B cell (primary cell): Measurements from ENCODE around the gene PAPLN. TPM values are rescaled to one million over a fixed set of nuclear protein-coding genes. Genes with fewer than 3 reads are reported as not detected.

Source experiments
- ATAC-seq: fragments of 200-7000 bp; cut with Tn5 transposase; one replicate; pipeline ENCODE4 v1.10.0; 2021; ENCODE audit warnings: low read depth, mild to moderate bottlenecking, moderate number of reproducible peaks, moderate library complexity
- CTCF ChIA-PET: fragments of 350-600 bp; sonication (Branson Sonifier 250); formaldehyde crosslinking; loops from one replicate; lab custom pipeline; 2021; ENCODE audit warnings: antibody characterized with exemption, inconsistent platforms; lab: Charles Lee
- POLR2A ChIA-PET: fragments of 350-600 bp; sonication (Branson Sonifier 250); formaldehyde crosslinking; loops from one replicate; lab custom pipeline; 2021; ENCODE audit warnings: antibody characterized with exemption; lab: Charles Lee
- DNase-seq: peaks from one replicate; pipeline ENCODE4 v3.0.0; 2013
- H2AFZ ChIP-seq: 2 replicates; pipeline ENCODE4 v1.6.1; 2012; ENCODE audit warnings: mild to moderate bottlenecking, low read depth, low read length; ENCODE audit not compliant: insufficient read depth, poor library complexity, severe bottlenecking
- H3K27ac ChIP-seq, 2 donors: 1 replicate in 1 of 2; 2 replicates in 1 of 2; pipeline ENCODE4 v1.5.1; 2012 to 2013; ENCODE audit warnings: low read length in 2 of 2, mild to moderate bottlenecking in 2 of 2, moderate library complexity in 1 of 2
- H3K27me3 ChIP-seq, 4 experiments: fragments of 200-600 bp in 1 of 4; sonication (generic) in 1 of 4; replicated peaks in 1 of 4; 1 replicate in 2 of 4; 2 replicates in 2 of 4; pipeline versions ENCODE4 v1.6.1 to v1.7.0; 2013 to 2016; ENCODE audit warnings: low read length in 3 of 4, mild to moderate bottlenecking in 2 of 4, mixed read lengths in 1 of 4, moderate library complexity in 1 of 4; ENCODE audit not compliant: insufficient read depth in 4 of 4, control insufficient read depth in 3 of 4; ENCODE audit errors: control extremely low read depth in 1 of 4
- H3K36me3 ChIP-seq, 2 experiments: replicated peaks in 1 of 2; 1 replicate in 1 of 2; 2 replicates in 1 of 2; pipeline versions ENCODE4 v1.6.1 to v1.7.1; 2013; ENCODE audit warnings: low read length in 1 of 2; ENCODE audit not compliant: insufficient read depth in 2 of 2, control insufficient read depth in 1 of 2; ENCODE audit errors: control extremely low read depth in 1 of 2, extremely low read depth in 1 of 2
- H3K4me1 ChIP-seq, 2 donors: fragments of 200-600 bp in 1 of 2; sonication (generic) in 1 of 2; 1 replicate in 1 of 2; 2 replicates in 1 of 2; pipeline versions ENCODE4 v1.5.1 to v1.6.1; 2013 to 2017; ENCODE audit warnings: low read length in 2 of 2; ENCODE audit not compliant: control insufficient read depth in 2 of 2, insufficient read depth in 2 of 2
- H3K4me2 ChIP-seq: replicated peaks from 2 replicates; pipeline ENCODE3; 2012; ENCODE audit warnings: mild to moderate bottlenecking, low read depth, low read length; ENCODE audit not compliant: poor library complexity, severe bottlenecking
- H3K4me3 ChIP-seq, 5 experiments: fragments of 200-600 bp in 1 of 5; sonication (generic) in 1 of 5; 1 replicate in 3 of 5; 2 replicates in 2 of 5; pipeline versions ENCODE4 v1.5.1 to v1.7.0; 2011 to 2016; ENCODE audit warnings: low read length in 4 of 5, mild to moderate bottlenecking in 4 of 5, low read depth in 2 of 5, control low read depth in 1 of 5, moderate library complexity in 1 of 5; ENCODE audit not compliant: insufficient read depth in 1 of 5; ENCODE audit errors: control extremely low read depth in 1 of 5, extremely low read depth in 1 of 5
- H3K79me2 ChIP-seq: fragments of 200-600 bp; sonication (generic); one replicate; pipeline ENCODE4 v1.6.0; 2016; ENCODE audit warnings: low read length; ENCODE audit not compliant: control insufficient read depth, insufficient read depth
- H3K9ac ChIP-seq: fragments of 200-600 bp; sonication (generic); 2 replicates; pipeline ENCODE4 v1.6.1; 2017; ENCODE audit warnings: mild to moderate bottlenecking, low read length, moderate library complexity
- H3K9me3 ChIP-seq, 3 donors: one replicate each; pipeline versions ENCODE4 v1.6.1 to v1.7.1; 2013; ENCODE audit warnings: low read length in 2 of 3; ENCODE audit not compliant: control insufficient read depth in 2 of 3, insufficient read depth in 1 of 3; ENCODE audit errors: control extremely low read depth in 1 of 3
- H4K20me1 ChIP-seq: 2 replicates; pipeline ENCODE4 v1.6.0; 2012; ENCODE audit warnings: mild to moderate bottlenecking, low read length; ENCODE audit not compliant: insufficient read depth, control insufficient read depth, poor library complexity, severe bottlenecking
- H3K27ac Mint-ChIP-seq: one replicate; pipeline ENCODE4 v1.8.0; 2021; ENCODE audit warnings: mixed read lengths
- H3K27me3 Mint-ChIP-seq: one replicate; pipeline ENCODE4 v1.8.0; 2021; ENCODE audit warnings: mixed read lengths
- H3K4me1 Mint-ChIP-seq: one replicate; pipeline ENCODE4 v1.8.0; 2021; ENCODE audit warnings: mixed read lengths
- H3K4me3 Mint-ChIP-seq: one replicate; pipeline ENCODE4 v1.8.0; 2021; ENCODE audit warnings: mixed read lengths
- H3K9me3 Mint-ChIP-seq: one replicate; pipeline ENCODE4 v1.8.0; 2022; ENCODE audit warnings: mixed read lengths; ENCODE audit not compliant: insufficient read depth
- CTCF ChIP-seq: fragments of 200-600 bp; IDR thresholded peaks from one replicate; pipeline ENCODE4 v1.8.0; 2022; ENCODE audit warnings: antibody characterized with exemption, mild to moderate bottlenecking
- EZH2 ChIP-seq: IDR thresholded peaks from 2 replicates; pipeline ENCODE4 v1.6.1; 2012; ENCODE audit warnings: borderline replicate concordance, low read depth, mild to moderate bottlenecking, moderate library complexity, low read length; ENCODE audit not compliant: insufficient read depth, poor library complexity, severe bottlenecking
- WGBS: methylation state at CpG from one replicate; pipeline ENCODE4 v1.1.5; 2013; ENCODE audit warnings: missing lambda C conversion rate; ENCODE audit not compliant: insufficient coverage; 5-methylcytosine and 5-hydroxymethylcytosine counted together
- intact Hi-C: fragments of 100-400 bp; cut with micrococcal nuclease; formaldehyde crosslinking; loops from one replicate; pipeline ENCODE4 v1.10.0; 2022
- polyA plus RNA-seq: library from polyadenylated mRNA; depleted of rRNA; stranded (reverse); fragments of >200 nt; gene quantifications from 2 replicates; pipeline ENCODE4 v1.2.3, GENCODE V29; 2012
- total RNA-seq, 2 donors: library from RNA; stranded (reverse); fragments of 120-200 nt in 1 of 2; gene quantifications; 1 replicate in 1 of 2; 2 replicates in 1 of 2; pipeline versions ENCODE4 v1.2.3 to v1.2.4, GENCODE V29; 2013 to 2022

Gene PAPLN
- total and polyA plus RNA-seq, 2 donors (not counting 1 experiment from before 2014, with no cell fraction given) = 0.69 to 1.5 TPM

- peaks cover 11 to 13% of the 10 kb centered on the region in 2 donors for H3K4me1 ChIP-seq
- H4K20me1 ChIP-seq = no peaks in the 10 kb centered on the region
- H2AFZ ChIP-seq = no peak overlapping the region
- intact Hi-C loops = no loop called here
- no peak overlapping the region for H3K4me3 Mint-ChIP-seq
- DNase-seq = no peak
- peaks cover 0 to 3% (median 0%) of the 10 kb centered on the region in 4 experiments for H3K27me3 ChIP-seq
- no peak for TF ChIP-seq CTCF
- no peak for TF ChIP-seq EZH2
- H3K79me2 ChIP-seq = no peaks in the 10 kb centered on the region
- no peak overlapping the region for H3K4me2 ChIP-seq
- H3K36me3 ChIP-seq = no peaks in the 10 kb centered on the region
- H3K27ac Mint-ChIP-seq = no peak overlapping the region
- no peak overlapping the region for H3K9ac ChIP-seq
- no peak overlapping the region for H3K27ac ChIP-seq
- CTCF ChIA-PET = interaction anchor here (0.6 kb wide), 1 partner anchor 37 kb away, joined by 4 read pairs; no protein-coding TSS in a partner anchor
- H3K9me3 Mint-ChIP-seq = no peaks in the 10 kb centered on the region
- peaks cover 18% of the 10 kb centered on the region for H3K4me1 Mint-ChIP-seq
- WGBS = 99% methylated on average over 7 of the region's 7 CpGs
- H3K9me3 ChIP-seq = no peaks in the 10 kb centered on the region
- no peak overlapping the region for H3K4me3 ChIP-seq
- ATAC-seq = no peak
- H3K27me3 Mint-ChIP-seq = peaks cover under 1% of the 10 kb centered on the region
- POLR2A ChIA-PET = no interaction called here
Measured at GRCh38 chr14:73266317-73266716, 29.0 kb downstream of the PAPLN start.

GRCh38 chr14:73267474-73267873, 30.2 kb downstream of the PAPLN start:
- peaks cover 11 to 13% of the 10 kb centered on the region in 2 donors for H3K4me1 ChIP-seq
- no peaks in the 10 kb centered on the region for H3K36me3 ChIP-seq
- no peaks in the 10 kb centered on the region for H3K27me3 Mint-ChIP-seq
- H3K79me2 ChIP-seq = no peaks in the 10 kb centered on the region
- H3K9ac ChIP-seq = no peak overlapping the region
- H3K4me3 Mint-ChIP-seq = no peak overlapping the region
- ChIA-PET CTCF (no interaction called here), POLR2A (no interaction called here)
- intact Hi-C loops = no loop called here
- peaks cover 0 to 3% (median 0%) of the 10 kb centered on the region in 4 experiments for H3K27me3 ChIP-seq
- DNase-seq (no peak), ATAC-seq (no peak)
- no peaks in the 10 kb centered on the region for H3K9me3 Mint-ChIP-seq
- no peak overlapping the region for H3K27ac ChIP-seq
- H3K4me3 ChIP-seq = no peak overlapping the region
- 97% methylated on average over 6 of the region's 6 CpGs for WGBS
- no peaks in the 10 kb centered on the region for H3K9me3 ChIP-seq
- no peak overlapping the region for H2AFZ ChIP-seq
- H3K27ac Mint-ChIP-seq = no peak overlapping the region
- TF ChIP-seq EZH2 (no peak), CTCF (no peak)
- no peaks in the 10 kb centered on the region for H4K20me1 ChIP-seq
- peaks cover 18% of the 10 kb centered on the region for H3K4me1 Mint-ChIP-seq
- no peak overlapping the region for H3K4me2 ChIP-seq
